GM18520 (cell line): ENCODE results near the gene TMEM132E.

Source experiments
- ATAC-seq: cut with Tn5 transposase; IDR thresholded peaks from one replicate; pipeline ENCODE4 v1.9.1; 2021; ENCODE audit not compliant: unreplicated experiment

The TMEM132E gene

GRCh38 chr17:34626121-34626681, 46.8 kb downstream of the TMEM132E start:
- ATAC-seq: no peak

- no peak for ATAC-seq
These were observed 49.5 kb downstream of the TMEM132E start for GRCh38 chr17:34628879-34629278.

GRCh38 chr17:34633351-34633750, 54.0 kb downstream of the TMEM132E start:
- ATAC-seq: no peak

GRCh38 chr17:34633760-34634159, 54.4 kb downstream of the TMEM132E start:
- ATAC-seq: no peak

- ATAC-seq: no peak
These were observed 55.3 kb downstream of the TMEM132E start for GRCh38 chr17:34634551-34635160.

GRCh38 chr17:34635876-34636275, 56.5 kb downstream of the TMEM132E start:
- no peak for ATAC-seq

- ATAC-seq: no peak
These were observed 57.7 kb downstream of the TMEM132E start for GRCh38 chr17:34637041-34637547.

- ATAC-seq: no peak
These were observed 58.5 kb downstream of the TMEM132E start for GRCh38 chr17:34637548-34638525.

- no peak for ATAC-seq
These were observed 59.3 kb downstream of the TMEM132E start for GRCh38 chr17:34638526-34639260.

GRCh38 chr17:34639706-34640425, 60.5 kb downstream of the TMEM132E start:
- ATAC-seq: no peak

GRCh38 chr17:34641368-34641767, 62.0 kb downstream of the TMEM132E start:
- no peak for ATAC-seq

GRCh38 chr17:34644941-34645550, 65.7 kb downstream of the TMEM132E start:
- no peak for ATAC-seq

- ATAC-seq: no peak
These were observed 66.2 kb downstream of the TMEM132E start for GRCh38 chr17:34645594-34645993.

- ATAC-seq: no peak
These were observed 68.1 kb downstream of the TMEM132E start for GRCh38 chr17:34647511-34647910.

GRCh38 chr17:34650051-34650750, 70.8 kb downstream of the TMEM132E start:
- no peak for ATAC-seq

- ATAC-seq: no peak
These were observed 72.0 kb downstream of the TMEM132E start for GRCh38 chr17:34651402-34651811.

GRCh38 chr17:34652021-34652555, 72.7 kb downstream of the TMEM132E start:
- no peak for ATAC-seq

GRCh38 chr17:34653511-34653910, 74.1 kb downstream of the TMEM132E start:
- ATAC-seq: no peak

- ATAC-seq: no peak
These were observed 75.0 kb downstream of the TMEM132E start for GRCh38 chr17:34654276-34654880.
